Stimulated activated naive CD8-positive, alpha-beta T cell treated with anti-CD3 and anti-CD28 coated beads, Interleukin-15, Interleukin-2, amounts not matched to agents 100 ng/mL and 50 ng/mL, for 24 hours (primary cell): ENCODE results near the gene ARMH1.

Experiments
- H3K27ac Mint-ChIP-seq: one replicate; pipeline ENCODE4 v1.8.0; 2021; ENCODE audit warnings: mild to moderate bottlenecking, mixed read lengths
- H3K27me3 Mint-ChIP-seq: one replicate; pipeline ENCODE4 v1.8.0; 2021; ENCODE audit warnings: mixed read lengths
- H3K36me3 Mint-ChIP-seq: one replicate; pipeline ENCODE4 v1.8.0; 2021; ENCODE audit warnings: low read depth, mixed read lengths
- H3K4me1 Mint-ChIP-seq: one replicate; pipeline ENCODE4 v1.8.0; 2021; ENCODE audit warnings: low read depth, mixed read lengths
- H3K4me3 Mint-ChIP-seq: one replicate; pipeline ENCODE4 v1.8.0; 2021; ENCODE audit warnings: mild to moderate bottlenecking, mixed read lengths
- H3K9me3 Mint-ChIP-seq: one replicate; pipeline ENCODE4 v1.8.0; 2021; ENCODE audit warnings: mixed read lengths

The ARMH1 gene

GRCh38 chr1:44674113-44675000, at the start of gene ARMH1, which contains the start of gene TMEM53:
Gene ARMH1 (plus strand): TSS chr1:44674714. CDS start chr1:44689698, 14,984 bp downstream.
Gene TMEM53 (minus strand): TSS chr1:44674481. CDS start chr1:44674391, 90 bp downstream.
- Mint-ChIP-seq H3K27me3 (no peaks in the 10 kb centered on the region), H3K4me1 (peaks cover 29% of the 10 kb centered on the region), H3K36me3 (no peaks in the 10 kb centered on the region), H3K27ac (peak within 1 kb of the TSS; percentile 72), H3K4me3 (peak within 1 kb of the TSS; percentile 84), H3K9me3 (no peaks in the 10 kb centered on the region)

GRCh38 chr1:44625348-44625747, 49.2 kb upstream of the ARMH1 start:
- Mint-ChIP-seq H3K36me3 (no peaks in the 10 kb centered on the region), H3K4me1 (no peaks in the 10 kb centered on the region), H3K9me3 (no peaks in the 10 kb centered on the region), H3K27me3 (no peaks in the 10 kb centered on the region), H3K4me3 (no peak overlapping the region), H3K27ac (no peak overlapping the region)

GRCh38 chr1:44628962-44629756, 45.4 kb upstream of the ARMH1 start:
- Mint-ChIP-seq H3K27me3 (no peaks in the 10 kb centered on the region), H3K4me3 (no peak overlapping the region), H3K27ac (no peak overlapping the region), H3K36me3 (peaks cover 10% of the 10 kb centered on the region), H3K9me3 (peaks cover 4% of the 10 kb centered on the region), H3K4me1 (peaks cover 25% of the 10 kb centered on the region)

GRCh38 chr1:44630116-44630515, 44.4 kb upstream of the ARMH1 start:
- Mint-ChIP-seq H3K4me3 (peak overlapping the region; percentile 89), H3K27ac (no peak overlapping the region), H3K27me3 (no peaks in the 10 kb centered on the region)

GRCh38 chr1:44631333-44631646, 43.2 kb upstream of the ARMH1 start:
- peak overlapping the region; percentile 89 for H3K4me3 Mint-ChIP-seq
- H3K9me3 Mint-ChIP-seq, result peaks cover 4% of the 10 kb centered on the region
- H3K27ac Mint-ChIP-seq, result peak overlapping the region; percentile 88
- H3K36me3 Mint-ChIP-seq, result peaks cover 31% of the 10 kb centered on the region
- H3K27me3 Mint-ChIP-seq, result no peaks in the 10 kb centered on the region
- peaks cover 40% of the 10 kb centered on the region for H3K4me1 Mint-ChIP-seq

More at GRCh38 chr1:44630116-44630515, 44.4 kb upstream of the ARMH1 start:
- Mint-ChIP-seq H3K4me1 (peaks cover 34% of the 10 kb centered on the region), H3K9me3 (peaks cover 4% of the 10 kb centered on the region), H3K36me3 (peaks cover 19% of the 10 kb centered on the region)

GRCh38 chr1:44631647-44632539, 42.6 kb upstream of the ARMH1 start:
- peak overlapping the region; percentile 95 for H3K27ac Mint-ChIP-seq

GRCh38 chr1:44632598-44632997, 41.9 kb upstream of the ARMH1 start:
- peaks cover 40% of the 10 kb centered on the region for H3K4me1 Mint-ChIP-seq
- peak overlapping the region; percentile 95 for H3K27ac Mint-ChIP-seq
- peaks cover 38% of the 10 kb centered on the region for H3K36me3 Mint-ChIP-seq
- no peaks in the 10 kb centered on the region for H3K27me3 Mint-ChIP-seq
- H3K9me3 Mint-ChIP-seq, result peaks cover 4% of the 10 kb centered on the region
- H3K4me3 Mint-ChIP-seq, result peak overlapping the region; percentile 89

More at GRCh38 chr1:44631647-44632539, 42.6 kb upstream of the ARMH1 start:
- peaks cover 4% of the 10 kb centered on the region for H3K9me3 Mint-ChIP-seq
- peaks cover 40% of the 10 kb centered on the region for H3K4me1 Mint-ChIP-seq
- H3K4me3 Mint-ChIP-seq, result peak overlapping the region; percentile 89
- H3K27me3 Mint-ChIP-seq, result no peaks in the 10 kb centered on the region
- peaks cover 35% of the 10 kb centered on the region for H3K36me3 Mint-ChIP-seq

- Mint-ChIP-seq H3K9me3 (peaks cover 4% of the 10 kb centered on the region), H3K4me1 (peaks cover 40% of the 10 kb centered on the region), H3K27me3 (no peaks in the 10 kb centered on the region), H3K4me3 (no peak overlapping the region), H3K36me3 (peaks cover 52% of the 10 kb centered on the region), H3K27ac (peak overlapping the region; percentile 63)
Measured at GRCh38 chr1:44634606-44635189, 39.8 kb upstream of the ARMH1 start.

GRCh38 chr1:44635439-44635838, 39.1 kb upstream of the ARMH1 start:
- peaks cover 52% of the 10 kb centered on the region for H3K36me3 Mint-ChIP-seq
- H3K4me1 Mint-ChIP-seq, result peaks cover 40% of the 10 kb centered on the region
- no peaks in the 10 kb centered on the region for H3K27me3 Mint-ChIP-seq
- H3K27ac Mint-ChIP-seq, result no peak overlapping the region
- H3K9me3 Mint-ChIP-seq, result peaks cover 4% of the 10 kb centered on the region
- no peak overlapping the region for H3K4me3 Mint-ChIP-seq

GRCh38 chr1:44636083-44636687, 38.3 kb upstream of the ARMH1 start:
- H3K36me3 Mint-ChIP-seq, result peaks cover 57% of the 10 kb centered on the region
- H3K27me3 Mint-ChIP-seq, result no peaks in the 10 kb centered on the region
- no peak overlapping the region for H3K27ac Mint-ChIP-seq
- no peaks in the 10 kb centered on the region for H3K9me3 Mint-ChIP-seq
- no peak overlapping the region for H3K4me3 Mint-ChIP-seq
- H3K4me1 Mint-ChIP-seq, result peaks cover 33% of the 10 kb centered on the region

- Mint-ChIP-seq H3K9me3 (no peaks in the 10 kb centered on the region), H3K36me3 (peaks cover 58% of the 10 kb centered on the region), H3K4me1 (peaks cover 31% of the 10 kb centered on the region), H3K4me3 (no peak overlapping the region), H3K27me3 (no peaks in the 10 kb centered on the region), H3K27ac (no peak overlapping the region)
Measured at GRCh38 chr1:44636688-44637598, 37.6 kb upstream of the ARMH1 start.

GRCh38 chr1:44637702-44638411, 36.7 kb upstream of the ARMH1 start:
- no peak overlapping the region for H3K4me3 Mint-ChIP-seq
- peaks cover 64% of the 10 kb centered on the region for H3K36me3 Mint-ChIP-seq
- no peak overlapping the region for H3K27ac Mint-ChIP-seq
- peaks cover 28% of the 10 kb centered on the region for H3K4me1 Mint-ChIP-seq
- no peaks in the 10 kb centered on the region for H3K9me3 Mint-ChIP-seq
- H3K27me3 Mint-ChIP-seq, result no peaks in the 10 kb centered on the region
